8988T (cell line): Measurements from ENCODE around the gene CDS2.

ENCODE experiments used
- DNase-seq: peaks from one replicate; pipeline ENCODE4 v3.0.0; 2011

The CDS2 gene

DNA sequence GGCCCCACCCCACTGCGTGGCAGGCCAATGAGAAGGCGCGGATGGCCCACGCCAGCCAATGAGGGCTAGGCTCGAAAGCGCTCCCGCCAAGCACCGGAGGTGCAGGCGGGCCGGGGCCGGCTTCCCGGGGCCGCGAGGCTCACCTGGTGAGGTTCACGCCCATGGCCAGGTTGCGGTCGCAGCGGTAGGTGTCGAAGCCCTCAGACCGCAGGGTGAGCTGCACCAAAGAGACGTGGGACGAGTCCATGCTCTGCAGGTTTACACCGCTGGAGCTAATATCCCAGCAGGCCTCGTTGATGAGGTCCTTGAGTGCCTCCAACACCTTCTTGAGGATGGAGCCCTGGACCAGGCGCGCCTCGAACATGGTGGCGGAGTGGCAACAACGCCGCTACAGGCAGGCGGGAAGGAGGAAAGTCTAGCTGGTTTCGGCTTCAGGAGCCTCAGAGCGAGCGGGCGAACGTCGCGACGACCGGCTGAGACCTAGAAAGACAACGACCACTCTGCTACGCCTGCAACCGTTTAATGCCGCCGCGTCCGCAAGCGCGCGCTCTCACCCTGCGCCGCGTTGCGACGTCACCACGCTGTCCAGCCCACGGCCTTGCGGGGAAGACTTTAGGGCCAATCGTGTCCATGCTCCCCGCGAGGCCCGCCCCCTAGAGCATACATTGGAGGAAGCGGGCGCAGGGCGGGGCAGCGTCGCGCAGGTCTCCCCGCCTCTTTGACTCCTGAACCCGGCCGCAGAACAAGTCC lies 7.2 kb upstream of the CDS2 start, which contains the start of gene PCNA:
Gene PCNA, minus strand, starts transcription at position 524 of the 750 bp plus-strand sequence. Its CDS starts 160 bp downstream, at position 364.
- peak; percentile 92 for DNase-seq

DNA sequence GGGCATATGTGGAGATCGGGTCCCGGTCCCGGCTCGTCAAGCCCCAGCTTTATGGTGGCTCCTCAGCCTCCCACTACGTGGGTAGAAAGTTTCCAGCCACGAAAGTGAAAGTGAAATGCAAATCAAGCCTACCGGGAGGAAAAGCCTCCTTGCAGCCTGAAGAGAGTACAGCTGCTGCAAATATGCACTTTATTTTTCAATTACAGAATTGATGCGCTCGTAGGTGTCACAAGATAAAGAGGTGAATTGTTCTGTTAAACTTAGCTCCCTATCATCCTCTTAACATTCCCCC lies 6.7 kb upstream of the CDS2 start:
- no peak for DNase-seq

DNA sequence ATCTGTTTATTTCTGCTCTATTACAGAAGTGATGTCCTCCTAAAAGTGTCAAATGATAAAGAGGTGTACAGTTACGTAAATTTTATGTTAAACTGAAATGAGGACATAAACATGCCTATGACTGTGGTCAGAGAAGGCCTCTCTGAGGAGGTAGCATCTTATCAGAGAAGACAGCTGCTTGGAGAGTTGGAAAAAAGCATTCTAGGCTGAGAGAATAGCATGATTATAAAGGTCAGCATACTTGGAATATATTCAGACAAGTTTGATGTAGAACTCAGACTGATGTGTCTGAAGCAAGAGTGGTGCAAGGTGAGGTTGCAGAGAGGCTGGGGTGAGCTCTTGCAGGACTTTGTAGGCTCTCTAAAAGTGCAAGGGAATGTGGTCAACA lies 3.9 kb upstream of the CDS2 start:
- no peak for DNase-seq

DNA sequence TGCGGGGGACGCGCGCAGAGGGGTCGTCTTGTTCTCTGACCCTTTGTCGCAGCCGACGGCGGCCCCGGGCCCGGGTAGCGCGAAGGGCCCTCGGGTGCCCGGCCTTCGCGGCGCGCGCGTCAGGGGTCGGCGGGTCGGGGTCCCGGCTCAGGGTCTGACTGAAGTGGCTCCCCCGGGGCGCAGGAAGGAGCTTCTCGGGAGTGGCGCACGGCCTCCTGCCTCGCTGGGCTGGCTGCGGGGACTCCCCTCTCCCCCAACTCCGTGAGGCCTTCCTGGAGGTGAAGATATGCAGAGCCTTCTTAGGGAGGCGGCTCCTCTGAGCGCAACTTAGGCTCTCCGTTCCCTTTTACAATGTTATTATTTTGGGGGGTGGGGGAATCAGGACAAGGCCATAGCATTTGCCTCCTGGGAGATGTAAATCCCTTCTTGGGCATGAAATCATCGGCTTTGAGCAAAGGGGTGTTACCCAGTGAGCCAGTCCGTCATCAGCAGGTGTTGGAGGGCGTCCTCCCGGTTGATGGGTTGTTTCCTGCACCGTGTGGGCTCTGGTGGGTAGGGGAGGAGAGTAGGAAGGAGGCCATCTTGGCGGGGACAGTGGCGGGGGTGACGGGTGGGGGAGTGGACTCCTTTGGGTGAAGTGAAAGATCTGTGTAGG lies 523 bp downstream of the CDS2 start:
- DNase-seq, result peak; percentile 38

DNA sequence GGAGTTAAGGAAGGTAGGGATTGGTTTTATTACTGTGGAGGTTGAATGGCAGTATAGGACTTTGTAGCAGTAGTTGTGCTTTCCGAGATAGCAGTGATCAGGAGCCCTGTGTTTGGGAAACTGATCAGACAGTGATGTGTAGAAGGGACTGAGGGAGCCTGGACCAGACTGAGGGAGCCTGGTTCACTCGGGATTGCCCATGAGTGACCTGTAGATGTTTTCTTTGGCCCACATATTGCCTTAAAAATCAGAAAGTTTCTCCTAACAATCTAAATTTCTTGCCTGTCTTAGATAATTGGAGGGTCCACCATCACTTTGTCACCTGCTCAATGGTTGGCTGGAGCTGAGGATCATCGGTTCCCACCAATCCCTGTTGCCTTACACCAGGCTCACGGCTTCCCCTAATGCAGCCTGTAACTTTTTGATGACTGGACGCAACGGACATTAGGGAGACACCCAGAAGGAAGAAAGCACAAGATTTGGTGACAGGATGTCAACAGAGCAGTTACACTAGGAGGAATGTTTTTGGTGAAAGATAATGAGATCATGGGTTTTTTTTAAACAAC lies 1.1 kb downstream of the CDS2 start:
- no peak for DNase-seq

DNA sequence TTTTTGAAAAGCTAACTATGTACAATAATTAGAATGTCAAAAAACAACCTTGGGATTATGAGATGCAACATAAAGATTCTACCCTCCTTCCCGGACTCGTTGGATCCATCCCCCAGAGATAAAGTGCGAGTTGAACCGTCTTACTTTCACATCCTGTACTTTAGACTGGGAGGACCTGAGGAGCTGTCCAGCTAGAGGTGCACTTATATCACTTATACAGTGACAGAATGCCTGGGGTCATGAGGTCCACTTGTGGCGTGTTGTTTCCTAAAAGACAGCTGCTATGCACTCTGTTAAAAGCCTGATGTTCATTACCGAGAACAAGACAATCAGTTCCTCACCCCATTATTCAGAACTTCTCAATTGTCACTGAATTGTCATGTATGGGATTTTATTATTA lies 2.1 kb downstream of the CDS2 start:
- DNase-seq, result no peak

DNA sequence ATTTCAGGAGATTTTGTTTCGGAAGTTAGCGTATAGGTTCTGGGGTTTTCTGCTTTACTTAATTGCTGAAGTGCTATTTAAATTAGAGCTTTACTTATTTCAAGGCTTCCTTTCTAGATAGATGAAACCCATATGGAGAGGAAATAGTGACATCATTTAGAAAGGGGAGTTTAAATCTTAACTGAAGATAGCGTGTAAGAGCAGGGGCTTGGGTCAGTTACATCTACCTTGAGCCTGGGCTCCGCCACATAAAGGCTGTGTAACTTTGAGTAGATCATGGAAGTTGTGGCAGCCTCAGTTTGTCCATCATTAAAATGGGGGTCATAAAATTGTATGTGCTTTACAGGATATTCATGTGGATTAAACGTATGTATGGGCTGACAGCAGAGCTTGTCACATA lies 4.7 kb downstream of the CDS2 start:
- DNase-seq, result no peak

DNA sequence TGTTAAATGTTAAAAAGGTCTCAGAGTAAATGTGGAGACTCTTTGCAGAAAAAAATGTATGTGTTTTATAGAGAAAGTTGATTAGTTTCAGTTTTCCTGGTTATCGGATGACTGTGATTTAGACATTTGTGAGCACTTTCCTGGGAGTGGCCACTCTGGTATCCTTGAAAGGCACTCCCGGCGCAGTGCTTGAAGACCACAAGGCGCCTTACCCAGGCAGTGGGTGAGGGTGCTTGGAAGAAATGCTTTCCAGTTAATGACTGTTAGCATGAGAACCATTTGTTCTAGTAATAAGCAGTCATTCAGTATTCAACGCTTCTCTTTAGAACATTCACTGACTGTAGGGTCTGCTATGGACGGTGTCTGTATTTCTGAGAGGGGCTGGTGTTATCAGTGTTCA lies 7.2 kb downstream of the CDS2 start:
- DNase-seq, result no peak

DNA sequence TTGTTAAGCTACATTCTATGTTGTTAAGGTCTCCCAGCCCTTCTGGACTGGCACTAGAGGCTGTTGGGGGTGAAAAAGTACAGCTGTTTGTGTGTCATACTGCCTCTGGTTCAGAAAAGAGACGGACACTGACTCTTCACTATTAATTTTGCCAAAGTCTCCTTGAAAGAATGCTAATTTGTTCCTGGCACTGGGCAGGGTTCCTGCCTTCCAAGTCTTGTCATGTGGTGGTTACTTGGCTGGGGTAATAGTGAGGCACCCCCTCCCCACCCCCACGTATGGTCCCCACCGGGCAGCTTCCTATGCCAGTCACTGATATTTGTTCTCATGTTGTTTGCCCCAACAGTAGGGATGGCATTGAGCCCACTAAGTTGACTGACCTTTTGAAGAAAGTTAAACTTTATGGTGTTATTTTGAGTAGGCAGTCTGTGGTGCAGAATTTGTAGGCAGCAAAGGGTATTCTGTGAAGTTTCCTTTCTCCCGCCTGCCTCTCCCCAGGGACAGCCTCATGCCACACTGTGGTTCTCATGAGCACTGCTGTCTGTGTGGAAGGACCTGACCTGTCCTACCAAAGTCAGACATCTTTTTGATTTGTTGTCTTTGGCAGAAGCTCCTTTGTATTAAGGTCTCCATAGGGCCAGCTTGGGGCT lies 8.7 kb downstream of the CDS2 start:
- no peak for DNase-seq

DNA sequence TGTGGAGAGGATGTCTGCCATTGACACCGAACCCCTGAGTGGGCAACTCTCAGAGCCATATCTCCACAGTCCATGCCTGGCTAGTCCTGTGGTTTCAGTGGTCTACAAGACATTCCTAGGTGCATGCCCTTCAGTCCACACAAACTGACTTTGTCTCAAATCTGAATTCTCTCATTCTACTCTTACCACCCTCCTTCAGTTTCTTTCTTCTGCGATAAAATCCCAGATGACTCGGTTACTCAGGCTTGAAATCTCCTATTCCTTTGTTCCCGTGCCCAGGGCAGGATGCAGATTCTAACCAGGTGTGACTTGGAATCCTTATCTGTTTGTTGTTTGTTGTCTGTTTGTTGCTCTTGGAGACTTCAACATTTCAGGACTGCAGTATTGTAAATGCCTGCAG lies 9.3 kb downstream of the CDS2 start:
- no peak for DNase-seq

DNA sequence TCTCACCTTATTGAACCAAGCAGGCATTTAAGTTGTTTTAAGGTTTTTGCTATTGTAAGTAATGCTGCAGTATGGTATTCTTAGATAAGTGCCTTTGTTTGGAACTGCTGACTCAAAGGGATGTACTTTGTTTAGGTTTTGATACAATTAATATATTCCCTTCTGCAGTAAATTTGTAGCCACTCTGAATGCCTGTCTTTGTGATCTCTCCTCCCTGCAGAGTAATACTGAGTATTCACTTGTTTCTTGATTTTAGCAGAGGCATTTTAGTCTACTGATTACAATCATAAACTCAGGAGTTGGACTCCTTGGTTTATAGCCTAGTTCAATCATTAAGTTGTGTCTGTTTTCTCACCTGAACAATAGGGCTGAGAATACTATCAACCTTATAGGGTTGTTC lies 13.4 kb downstream of the CDS2 start:
- DNase-seq, result no peak

DNA sequence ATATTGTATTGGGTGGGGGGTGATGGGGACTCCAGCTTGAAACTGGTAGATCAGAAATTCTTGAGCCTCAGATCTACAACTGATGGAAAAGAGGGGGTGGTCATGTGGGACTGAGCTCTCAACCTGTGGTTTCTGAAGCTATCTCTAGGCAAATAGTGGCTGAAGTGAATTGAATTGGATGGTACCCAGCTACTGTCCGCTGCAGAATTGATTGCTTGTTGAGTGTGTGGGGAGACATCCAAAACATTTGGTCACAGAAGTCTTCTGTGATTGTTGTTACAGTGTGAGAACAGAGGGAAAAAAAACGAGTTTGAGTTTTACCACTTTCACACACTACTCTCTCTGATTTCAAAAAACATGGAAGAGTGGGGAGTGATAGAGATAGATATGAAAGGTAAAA lies 14.8 kb downstream of the CDS2 start:
- DNase-seq, result no peak

DNA sequence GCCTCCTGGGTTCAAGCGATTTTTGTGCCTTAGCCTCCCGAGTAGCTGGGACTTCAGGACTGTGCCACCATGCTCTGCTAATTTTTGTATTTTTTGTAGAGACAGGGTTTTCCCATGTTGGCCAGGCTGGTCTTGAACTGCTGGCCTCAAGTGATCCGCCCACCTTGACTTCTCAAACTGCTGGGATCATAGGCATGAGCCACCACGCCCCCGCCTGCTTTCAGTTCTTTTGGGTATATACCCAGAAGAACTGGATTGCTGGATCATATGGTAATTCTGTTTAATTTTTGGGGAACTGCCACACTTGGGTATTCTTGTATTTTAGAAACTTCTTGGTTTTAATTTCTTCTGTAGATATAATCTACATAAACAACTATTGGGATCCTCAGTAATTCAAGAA lies 17.0 kb downstream of the CDS2 start:
- DNase-seq, result no peak

DNA sequence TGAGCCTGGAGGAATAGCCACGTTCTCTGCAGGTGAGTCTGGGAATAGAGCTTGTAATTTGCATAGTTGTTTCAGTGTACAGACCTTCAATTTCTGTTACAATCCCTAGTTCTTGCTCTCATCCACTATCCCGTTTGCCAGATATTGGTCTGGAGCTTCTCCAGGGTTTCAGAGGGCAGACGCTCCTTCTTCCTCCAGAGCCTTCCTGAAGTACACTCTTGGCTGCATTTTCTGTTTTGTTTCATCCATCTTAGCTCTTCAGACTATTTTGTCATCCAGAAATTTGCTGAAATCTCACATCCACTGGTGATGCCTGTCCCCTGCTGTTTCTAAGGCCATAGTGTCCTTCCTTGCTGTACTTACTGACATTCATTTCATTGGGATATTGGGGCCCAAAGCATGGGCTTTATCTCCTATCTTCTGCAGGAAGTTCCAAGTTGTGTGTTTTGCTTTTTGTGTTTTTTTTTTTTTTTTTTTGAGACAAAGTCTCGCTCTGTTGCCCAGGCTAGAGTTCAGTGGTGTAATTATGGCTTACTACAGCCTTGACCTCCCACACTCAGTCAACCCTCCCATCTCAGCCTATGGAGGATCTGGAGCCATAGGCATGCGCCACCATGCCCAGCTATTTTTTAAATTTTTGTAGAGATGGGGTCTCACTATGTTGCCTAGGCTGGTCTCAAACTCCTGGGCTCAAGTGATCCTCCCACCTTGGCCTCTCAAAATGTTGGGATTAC lies 18.7 kb downstream of the CDS2 start:
- DNase-seq, result no peak

DNA sequence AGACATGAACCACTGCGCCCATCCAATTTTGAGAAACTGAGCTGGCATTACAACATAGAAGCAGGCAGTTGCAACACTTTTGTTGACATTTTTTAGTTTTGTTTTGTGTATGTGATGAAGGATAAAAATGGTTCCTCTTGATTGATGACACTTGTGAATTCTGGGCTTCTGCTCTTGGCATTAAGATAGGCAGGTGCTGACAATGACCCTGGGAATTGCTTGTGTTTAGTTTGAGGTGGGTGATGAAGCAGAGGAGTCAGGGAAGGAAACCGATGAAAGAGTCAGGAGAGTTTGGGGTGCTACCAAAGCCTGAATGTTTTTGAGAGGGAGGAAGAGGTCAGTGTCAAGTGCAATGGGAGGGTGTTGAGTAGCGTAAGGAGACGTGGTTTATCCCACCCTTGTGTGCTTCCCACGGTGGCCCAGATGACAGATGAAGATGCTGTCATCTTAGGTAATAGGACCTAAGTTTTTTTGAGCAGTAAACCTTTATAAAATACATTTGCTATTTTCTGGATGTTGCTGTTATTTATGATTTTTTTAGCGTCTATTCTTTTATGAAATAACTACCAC lies 19.4 kb downstream of the CDS2 start:
- DNase-seq, result no peak

DNA sequence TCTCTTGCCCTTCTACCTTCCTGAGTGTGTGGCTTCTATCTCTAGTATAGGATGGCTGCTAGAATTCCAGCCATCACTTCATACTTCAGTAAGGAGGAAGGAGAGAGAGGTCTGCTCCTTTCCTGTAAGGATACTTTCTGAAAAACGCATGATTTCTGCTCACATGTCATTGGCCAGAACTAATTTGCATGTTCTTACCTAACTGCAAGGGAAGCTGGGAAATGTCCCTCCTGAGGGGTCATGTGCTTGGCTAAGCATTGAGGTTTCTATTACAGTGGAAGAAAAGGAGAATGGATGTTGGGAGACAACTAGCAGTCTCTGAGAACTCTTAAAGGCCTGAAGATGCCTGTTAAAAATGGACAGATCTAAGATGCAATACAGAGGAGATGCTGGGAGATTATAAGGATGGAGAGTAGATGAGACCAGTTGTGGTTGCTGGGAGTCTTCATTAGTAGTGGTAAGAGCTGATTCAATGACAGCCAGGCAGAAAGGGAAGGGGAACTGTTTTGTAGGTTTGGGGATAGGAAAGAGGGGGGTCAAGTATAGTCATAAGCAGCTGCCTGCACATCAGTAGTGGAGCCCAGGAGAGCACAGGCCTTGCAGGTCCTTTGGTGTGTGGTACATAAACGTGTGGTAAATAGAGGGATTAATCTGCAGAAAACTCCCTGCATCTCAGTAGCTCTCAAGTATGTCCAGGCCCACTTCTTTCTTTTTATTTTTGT lies 20.2 kb downstream of the CDS2 start:
- DNase-seq, result no peak

DNA sequence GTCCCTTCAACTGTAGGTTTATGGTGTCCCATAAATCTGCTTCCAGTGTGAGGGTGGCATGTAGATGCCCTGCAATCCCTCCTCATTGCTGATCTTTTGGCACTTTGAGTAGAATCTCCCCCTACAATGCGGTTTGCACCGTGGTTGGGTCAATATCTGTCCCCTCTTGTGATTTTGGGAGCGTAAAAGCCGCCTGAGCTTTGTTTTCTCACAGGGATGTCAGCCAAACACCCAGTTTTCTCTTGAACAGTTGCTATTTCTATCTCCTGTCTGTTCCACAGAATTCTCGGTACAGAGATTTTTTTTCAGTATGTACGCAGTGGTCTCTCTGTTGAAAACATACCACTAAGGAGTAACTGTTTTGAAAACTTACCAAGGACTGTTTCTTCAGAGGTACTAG lies 21.8 kb downstream of the CDS2 start:
- DNase-seq, result no peak

DNA sequence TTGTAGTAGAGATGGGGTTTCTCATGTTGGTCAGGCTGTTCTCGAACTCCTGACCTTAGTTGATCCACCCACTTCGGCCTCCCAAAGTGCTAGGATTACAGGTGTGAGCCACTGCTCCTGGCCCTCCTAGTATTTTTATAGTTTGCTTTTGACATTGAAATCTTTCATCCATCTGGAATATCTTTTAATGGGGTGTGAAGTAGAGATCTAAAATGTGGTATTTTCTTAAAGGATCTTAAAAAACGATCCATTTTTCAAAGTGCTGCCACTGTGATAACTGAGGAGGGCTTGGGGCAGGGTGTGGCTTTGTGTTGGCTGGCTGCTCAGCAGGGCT lies 23.1 kb downstream of the CDS2 start:
- no peak for DNase-seq

DNA sequence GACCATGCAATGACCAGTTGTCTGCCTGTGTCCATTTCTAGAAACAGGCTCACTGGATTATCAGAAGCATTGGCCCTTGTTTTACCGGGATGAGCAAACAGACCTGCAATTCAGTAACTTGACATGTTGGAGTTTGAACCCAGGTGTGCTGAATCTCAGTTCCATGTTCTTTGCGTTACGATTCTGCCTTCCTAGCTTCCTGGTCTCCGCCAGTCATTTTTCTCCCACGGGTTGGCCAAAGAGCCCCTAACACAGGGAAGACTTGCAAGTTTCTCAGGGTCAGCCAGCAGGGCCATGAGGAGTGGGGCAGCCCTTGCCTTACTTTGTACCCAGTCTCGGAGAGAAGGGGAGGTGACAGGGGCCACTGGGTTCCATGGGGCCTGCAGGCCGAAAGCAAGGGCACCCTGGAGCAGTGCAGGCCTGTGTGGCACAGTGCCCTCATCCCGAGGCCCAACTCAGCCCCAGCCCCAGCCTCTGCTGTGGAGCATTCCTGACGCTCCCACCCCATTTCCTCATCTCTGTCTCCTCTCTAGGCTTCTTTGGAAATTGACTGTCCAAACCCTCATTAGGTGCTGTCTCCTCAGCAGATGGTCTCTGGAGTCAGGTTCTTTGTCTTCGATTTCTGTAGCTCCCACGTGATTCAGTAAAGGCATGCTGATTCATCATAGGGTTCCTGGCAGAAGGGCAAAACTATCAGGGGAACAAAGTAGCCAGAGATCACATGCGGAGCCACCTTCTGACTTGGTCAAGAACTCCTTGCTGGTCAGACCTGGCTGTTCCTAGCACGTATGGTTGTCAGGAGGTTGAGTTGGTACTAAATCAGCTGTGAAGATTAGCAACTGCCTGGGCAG lies 23.6 kb downstream of the CDS2 start:
- no peak for DNase-seq

DNA sequence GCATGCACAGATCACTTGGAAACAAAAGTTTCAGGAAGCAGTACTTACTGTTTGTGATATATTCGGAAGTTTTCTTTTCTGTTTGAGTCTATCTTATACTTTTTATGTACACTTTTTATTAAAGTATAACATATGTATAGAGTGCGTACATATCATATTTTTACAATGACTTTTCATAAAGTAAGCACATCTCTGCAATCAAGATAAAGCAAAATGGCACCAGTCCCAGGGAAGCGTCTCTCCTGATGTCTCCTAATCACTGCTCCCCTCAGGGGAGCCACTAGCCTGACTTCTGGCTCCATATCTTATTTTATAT lies 26.3 kb downstream of the CDS2 start:
- DNase-seq, result no peak

DNA sequence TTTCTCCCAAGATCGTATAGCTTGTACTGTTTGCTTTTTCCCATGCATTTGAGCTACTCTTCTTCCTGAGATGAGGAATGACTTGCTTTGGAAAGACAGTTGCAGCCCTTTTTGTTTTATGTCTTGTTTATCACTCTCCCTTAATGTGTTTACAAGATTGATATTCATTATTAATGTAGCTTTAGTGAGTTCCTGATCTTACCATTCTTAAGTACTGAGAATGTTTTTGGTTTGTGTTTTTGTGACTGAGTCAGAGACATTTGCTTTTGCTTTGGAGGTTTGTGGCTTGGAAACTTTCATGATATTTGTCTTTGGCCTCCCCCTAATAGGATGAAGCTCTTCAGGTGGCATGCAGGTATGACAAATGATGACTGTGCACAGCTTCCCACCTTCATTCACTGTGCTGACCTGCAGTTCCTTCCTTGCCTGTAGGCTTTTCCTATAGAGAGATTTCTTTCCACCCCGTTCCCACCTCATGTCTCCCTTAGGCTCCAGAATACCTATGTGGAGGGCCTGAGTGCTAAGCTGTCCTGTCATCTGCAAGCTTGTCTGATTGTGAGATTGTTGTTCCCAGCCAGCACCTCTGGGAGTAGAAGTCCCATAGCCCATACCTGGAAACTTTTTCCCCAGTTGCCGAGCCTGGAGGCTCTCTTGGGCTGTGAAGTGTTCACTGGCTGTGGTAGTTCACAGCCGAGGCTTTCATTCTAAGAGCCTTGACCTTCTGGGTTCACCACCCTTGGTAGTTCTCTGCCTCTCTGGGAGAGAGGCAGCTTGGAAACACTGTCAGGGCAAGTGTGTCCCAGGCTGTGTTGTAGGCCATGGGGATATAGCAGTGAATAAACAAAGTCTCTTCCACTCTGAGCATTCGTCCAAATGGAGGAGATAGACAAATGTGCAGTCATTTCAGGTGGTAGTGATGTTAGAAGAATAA lies 27.1 kb downstream of the CDS2 start:
- no peak for DNase-seq
